Measurements from ENCODE around the gene MRPL52. TPM values are rescaled to one million over a fixed set of nuclear protein-coding genes. Genes with fewer than 3 reads are reported as not detected.

Gene MRPL52
- polyA plus RNA-seq, 4 donors = 106 to 164 (median 132) TPM

DNA sequence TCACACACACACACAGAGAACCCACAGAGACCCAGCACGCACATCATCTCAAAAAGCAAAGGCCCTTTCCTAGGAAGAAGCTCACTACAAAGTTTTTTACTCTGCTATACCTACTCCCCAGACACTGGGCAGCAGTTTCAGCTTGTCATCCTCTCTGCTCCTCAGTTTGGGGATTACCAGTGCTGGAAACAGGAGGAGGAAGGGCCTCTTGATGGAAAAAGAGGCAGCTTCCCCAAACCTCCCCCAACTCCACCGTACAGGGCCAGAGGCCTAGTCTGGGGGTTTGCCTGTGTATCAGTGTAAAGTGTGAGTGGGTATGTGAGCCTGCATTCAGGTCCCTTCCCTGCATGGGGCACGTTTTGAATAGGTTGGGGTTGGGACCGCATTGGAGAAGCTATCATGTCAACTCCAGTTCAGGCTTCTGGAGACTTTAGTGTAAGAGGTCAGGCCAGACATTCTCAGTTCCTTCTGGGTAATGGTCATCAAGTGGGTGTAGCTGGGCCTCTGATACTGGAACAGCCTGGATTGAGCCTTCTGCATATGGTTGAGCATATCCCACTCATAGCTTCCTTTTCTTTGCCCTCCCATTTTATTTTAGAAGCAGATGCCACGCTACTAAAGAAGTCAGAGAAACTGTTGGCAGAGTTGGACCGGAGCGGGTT, 54.5 kb downstream of the MRPL52 start:
- 86 to 90% (median 89%) methylated on average over 7 of the region's 7 CpGs for WGBS, 3 donors
- Histone ChIP-seq H3K27ac (ENCODE audit: low read depth in 1 of 3, low read length in 2 of 3) (peak overlapping the region in 2 of 3 donors; percentile 52 to 72), H3K4me1 (ENCODE audit: control insufficient read depth in 3 of 3, insufficient read depth in 2 of 3, low read depth in 1 of 3, low read length in 2 of 3) (peaks cover 4 to 41% (median 6%) of the 10 kb centered on the region in 3 donors), H3K36me3 (ENCODE audit: control insufficient read depth in 3 of 3, insufficient read depth in 2 of 3, low read depth in 1 of 3, low read length in 3 of 3) (peaks cover 0 to 4% (median 0%) of the 10 kb centered on the region in 3 donors), H3K4me3 (ENCODE audit: low read depth in 1 of 3, low read length in 3 of 3) (no peak overlapping the region), H3K27me3 (ENCODE audit: control insufficient read depth in 3 of 3, insufficient read depth in 3 of 3, low read length in 3 of 3) (no peaks in the 10 kb centered on the region), H3K9me3 (ENCODE audit: control insufficient read depth in 2 of 2, insufficient read depth in 1 of 2, low read depth in 1 of 2, low read length in 1 of 2) (no peaks in the 10 kb centered on the region)
- FAIRE-seq (no peak), DNase-seq (no peak)

Other genes starting within 250 kb of the MRPL52 start
- 100 to 1,000 TPM; 147 to 313 (median 225) TPM for gene DAD1, start 240.7 kb upstream of the MRPL52 start, polyA plus RNA-seq
- gene ABHD4, start 231.6 kb upstream of the MRPL52 start, polyA plus RNA-seq = 10 to 100 TPM; 11.5 to 38.7 (median 26.6) TPM
- gene OR6J1, start 185.5 kb upstream of the MRPL52 start, polyA plus RNA-seq = not detected
- 100 to 1,000 TPM; 101 to 128 (median 117) TPM for gene OXA1L, start 63.2 kb upstream of the MRPL52 start, polyA plus RNA-seq
- 100 to 1,000 TPM in 3 of 4 donors, 10 to 100 TPM in 1; 52.9 to 697 (median 287) TPM for gene SLC7A7, start 14.5 kb upstream of the MRPL52 start, polyA plus RNA-seq
- 100 to 1,000 TPM in 1 of 4 donors, 10 to 100 TPM in 2, 1 to 10 TPM in 1; 6.9 to 105 (median 58.2) TPM for gene MMP14, start 6.7 kb downstream of the MRPL52 start, polyA plus RNA-seq
- 100 to 1,000 TPM in 1 of 4 donors, 10 to 100 TPM in 3; 19.7 to 107 (median 57.8) TPM for gene LRP10, start 41.9 kb downstream of the MRPL52 start, polyA plus RNA-seq
- gene REM2, start 53.3 kb downstream of the MRPL52 start, polyA plus RNA-seq = 1 to 10 TPM in 1 of 4 donors, under 1 TPM in 3; 0.45 to 1.1 (median 0.85) TPM
- 10 to 100 TPM; 35.8 to 77.8 (median 39.1) TPM for gene RBM23, start 89.3 kb downstream of the MRPL52 start, polyA plus RNA-seq
- gene PRMT5, start 99.5 kb downstream of the MRPL52 start, polyA plus RNA-seq = 10 to 100 TPM; 13.4 to 58.7 (median 36.4) TPM
- 10 to 100 TPM; 34.0 to 59.6 (median 51.4) TPM for gene HAUS4, start 127.2 kb downstream of the MRPL52 start, polyA plus RNA-seq
- 10 to 100 TPM in 2 of 4 donors, 1 to 10 TPM in 1, under 1 TPM in 1; 0.45 to 18.9 (median 8.5) TPM for gene AJUBA, start 152.7 kb downstream of the MRPL52 start, polyA plus RNA-seq
- gene C14orf93, start 180.3 kb downstream of the MRPL52 start, polyA plus RNA-seq = 10 to 100 TPM in 1 of 4 donors, 1 to 10 TPM in 3; 4.9 to 17.0 (median 7.9) TPM
- gene PSMB5, start 205.0 kb downstream of the MRPL52 start, polyA plus RNA-seq = 100 to 1,000 TPM in 1 of 4 donors, 10 to 100 TPM in 3; 84.0 to 166 (median 92.8) TPM
- gene PSMB11, start 212.3 kb downstream of the MRPL52 start, polyA plus RNA-seq = not detected
- 1 to 10 TPM in 2 of 4 donors, under 1 TPM in 2; 0.22 to 4.3 (median 2.5) TPM for gene CDH24, start 227.6 kb downstream of the MRPL52 start, polyA plus RNA-seq

Data from small intestine (tissue), 7 donors.